IMR-90 (cell line): Measurements from ENCODE around the gene TTYH3.

Source experiments
- NFE2L2 ChIP-seq: fragments of 150-350 bp; IDR thresholded peaks from 2 replicates; pipeline ENCODE4 v1.6.1; 2016; ENCODE audit warnings: low read depth, mild to moderate bottlenecking, low read length
- POLR2A ChIP-seq: IDR thresholded peaks from 2 replicates; pipeline ENCODE4 v1.6.1; 2012; ENCODE audit warnings: mild to moderate bottlenecking, low read depth, low read length
- RFX5 ChIP-seq: IDR thresholded peaks from 2 replicates; pipeline ENCODE4 v1.8.0; 2012; ENCODE audit warnings: low read depth, mild to moderate bottlenecking, low read length, moderate library complexity
- SMC3 ChIP-seq: fragments of 150-350 bp; IDR thresholded peaks from 2 replicates; pipeline ENCODE4 v1.6.1; 2016; ENCODE audit warnings: low read depth, mild to moderate bottlenecking, antibody characterized with exemption, low read length, moderate library complexity
- TF ChIP-seq, protein P1 (sequence below): conservative IDR thresholded peaks from 2 replicates; pipeline ENCODE4 v1.5.1; 2012; ENCODE audit warnings: mild to moderate bottlenecking, low read depth, low read length, improper control_type of control experiment
- TF ChIP-seq, protein P2 (sequence below): fragments of 150-350 bp; IDR thresholded peaks from 2 replicates; pipeline ENCODE4 v1.6.1; 2016; ENCODE audit warnings: low read depth, mild to moderate bottlenecking, low read length, moderate library complexity, borderline replicate concordance

DNA sequence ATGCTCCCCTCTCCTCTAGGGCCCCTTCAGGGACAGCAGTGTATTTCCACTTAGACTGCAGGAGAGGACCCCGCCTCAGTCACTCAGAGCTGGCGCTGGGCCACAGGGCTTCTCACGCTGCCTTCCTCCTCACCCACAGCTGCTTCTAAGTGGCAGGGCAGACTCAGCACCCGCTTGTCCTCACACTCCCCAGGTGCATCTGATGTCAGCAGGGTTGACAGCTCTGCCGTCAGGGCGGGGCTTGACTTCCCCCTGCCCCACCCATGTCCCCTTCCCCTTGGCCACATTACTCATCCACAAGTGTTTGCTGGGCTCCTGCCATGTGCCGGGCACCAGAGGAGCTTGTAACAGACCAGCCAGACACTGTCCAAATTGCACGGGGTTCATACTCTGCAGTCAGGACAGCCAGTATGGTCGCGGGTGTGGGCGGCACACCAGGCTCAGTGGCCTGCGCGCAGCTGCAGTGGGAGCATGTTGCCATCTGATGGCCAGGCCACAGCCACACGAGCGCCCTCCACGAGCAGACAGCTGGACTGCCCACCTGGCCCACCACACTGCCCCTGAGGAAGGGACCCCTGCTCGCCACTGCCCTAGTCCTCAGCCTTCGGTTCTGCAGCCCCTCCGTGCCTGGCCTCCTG lies 29.3 kb upstream of the TTYH3 start:
- TF ChIP-seq RFX5: no peak
- TF ChIP-seq, protein P1, sequence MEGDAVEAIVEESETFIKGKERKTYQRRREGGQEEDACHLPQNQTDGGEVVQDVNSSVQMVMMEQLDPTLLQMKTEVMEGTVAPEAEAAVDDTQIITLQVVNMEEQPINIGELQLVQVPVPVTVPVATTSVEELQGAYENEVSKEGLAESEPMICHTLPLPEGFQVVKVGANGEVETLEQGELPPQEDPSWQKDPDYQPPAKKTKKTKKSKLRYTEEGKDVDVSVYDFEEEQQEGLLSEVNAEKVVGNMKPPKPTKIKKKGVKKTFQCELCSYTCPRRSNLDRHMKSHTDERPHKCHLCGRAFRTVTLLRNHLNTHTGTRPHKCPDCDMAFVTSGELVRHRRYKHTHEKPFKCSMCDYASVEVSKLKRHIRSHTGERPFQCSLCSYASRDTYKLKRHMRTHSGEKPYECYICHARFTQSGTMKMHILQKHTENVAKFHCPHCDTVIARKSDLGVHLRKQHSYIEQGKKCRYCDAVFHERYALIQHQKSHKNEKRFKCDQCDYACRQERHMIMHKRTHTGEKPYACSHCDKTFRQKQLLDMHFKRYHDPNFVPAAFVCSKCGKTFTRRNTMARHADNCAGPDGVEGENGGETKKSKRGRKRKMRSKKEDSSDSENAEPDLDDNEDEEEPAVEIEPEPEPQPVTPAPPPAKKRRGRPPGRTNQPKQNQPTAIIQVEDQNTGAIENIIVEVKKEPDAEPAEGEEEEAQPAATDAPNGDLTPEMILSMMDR: no peak
- TF ChIP-seq POLR2A: no peak
- TF ChIP-seq SMC3: no peak
- TF ChIP-seq, protein P2, sequence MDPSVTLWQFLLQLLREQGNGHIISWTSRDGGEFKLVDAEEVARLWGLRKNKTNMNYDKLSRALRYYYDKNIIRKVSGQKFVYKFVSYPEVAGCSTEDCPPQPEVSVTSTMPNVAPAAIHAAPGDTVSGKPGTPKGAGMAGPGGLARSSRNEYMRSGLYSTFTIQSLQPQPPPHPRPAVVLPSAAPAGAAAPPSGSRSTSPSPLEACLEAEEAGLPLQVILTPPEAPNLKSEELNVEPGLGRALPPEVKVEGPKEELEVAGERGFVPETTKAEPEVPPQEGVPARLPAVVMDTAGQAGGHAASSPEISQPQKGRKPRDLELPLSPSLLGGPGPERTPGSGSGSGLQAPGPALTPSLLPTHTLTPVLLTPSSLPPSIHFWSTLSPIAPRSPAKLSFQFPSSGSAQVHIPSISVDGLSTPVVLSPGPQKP: no peak
- no peak for TF ChIP-seq NFE2L2
